ENCODE measurements around the gene GOLGA6L7. TPM values are rescaled to one million over a fixed set of nuclear protein-coding genes. Genes with fewer than 3 reads are reported as not detected.
A peak's percentile ranks its signal among the peaks of the same experiment; 100 is the strongest.
"Not testable (repeated sequence)": the region's sequence is repeated elsewhere in the genome, so short reads cannot be mapped to it uniquely, and the experiment has no call there.

GOLGA6L7 gene
- total and polyA plus RNA-seq, 11 donors: not detected

GRCh38 chr15:28861031-28861534 lies 12.6 kb upstream of the GOLGA6L7 start:
- TF ChIP-seq CTCF (IDR thresholded peaks at IDR 0.05): no peak
- TF ChIP-seq POLR2A (IDR thresholded peaks at IDR 0.05): no peak
- intact Hi-C loops (cut with DNase I): no loop called here
- H3K27ac ChIP-seq: no peak overlapping the region
- H3K9me3 ChIP-seq: no peaks in the 10 kb centered on the region
- no peak overlapping the region for H3K4me3 ChIP-seq
- WGBS, 4 donors: 72 to 83% (median 80%) methylated on average over 15 to 16 of the region's 16 CpGs
- H3K4me1 ChIP-seq: no peaks in the 10 kb centered on the region
- peak in 1 of 5 donors; percentile 36 for DNase-seq
- peak in 3 of 4 donors; percentile 20 to 81 (median 63) for ATAC-seq
- H3K27me3 ChIP-seq: no peaks in the 10 kb centered on the region
- no peaks in the 10 kb centered on the region for H3K36me3 ChIP-seq

GRCh38 chr15:28854578-28854977 lies 6.1 kb upstream of the GOLGA6L7 start:
- H3K9me3 ChIP-seq; ATAC-seq; H3K36me3 ChIP-seq; H3K4me1 ChIP-seq; intact Hi-C loops (cut with DNase I); H3K27ac ChIP-seq; H3K4me3 ChIP-seq; H3K27me3 ChIP-seq; DNase-seq: not testable (repeated sequence)
- WGBS, 4 donors: 56 to 75% (median 70%) methylated on average over 2 of the region's 2 CpGs

- DNase-seq; H3K4me3 ChIP-seq; H3K27me3 ChIP-seq; H3K36me3 ChIP-seq; ATAC-seq; H3K27ac ChIP-seq; intact Hi-C loops (cut with DNase I); H3K9me3 ChIP-seq; H3K4me1 ChIP-seq: not testable (repeated sequence)
- 58 to 67% (median 64%) methylated on average over 5 of the region's 5 CpGs for WGBS, 4 donors
Observed at GRCh38 chr15:28853654-28854053, 5.2 kb upstream of the GOLGA6L7 start.

- intact Hi-C loops (cut with DNase I); H3K27me3 ChIP-seq; ATAC-seq; DNase-seq; H3K27ac ChIP-seq; H3K4me3 ChIP-seq; H3K36me3 ChIP-seq; H3K9me3 ChIP-seq; H3K4me1 ChIP-seq: not testable (repeated sequence)
- WGBS, 4 donors: 94 to 97% (median 96%) methylated on average over 5 to 31 of the region's 31 CpGs
Observed at GRCh38 chr15:28849766-28850165, 1.3 kb upstream of the GOLGA6L7 start.

- intact Hi-C loops (cut with DNase I); H3K27me3 ChIP-seq; ATAC-seq; H3K27ac ChIP-seq; H3K9me3 ChIP-seq; H3K36me3 ChIP-seq; DNase-seq; H3K4me1 ChIP-seq; H3K4me3 ChIP-seq: not testable (repeated sequence)
- 94 to 98% (median 96%) methylated on average over 2 to 13 of the region's 17 CpGs for WGBS, 4 donors
Observed at GRCh38 chr15:28849271-28849670, 827 bp upstream of the GOLGA6L7 start.

GRCh38 chr15:28847959-28848358 lies 485 bp downstream of the GOLGA6L7 start:
- H3K27ac ChIP-seq; DNase-seq; H3K9me3 ChIP-seq; intact Hi-C loops (cut with DNase I); H3K4me1 ChIP-seq; H3K27me3 ChIP-seq; H3K4me3 ChIP-seq; H3K36me3 ChIP-seq: not testable (repeated sequence)
- peak in 1 of 4 donors; percentile 58 for ATAC-seq
- WGBS, 4 donors: 77 to 100% (median 95%) methylated on average over 6 to 9 of the region's 9 CpGs

- DNase-seq; H3K4me1 ChIP-seq; H3K4me3 ChIP-seq; H3K9me3 ChIP-seq; ATAC-seq; H3K36me3 ChIP-seq; H3K27ac ChIP-seq; H3K27me3 ChIP-seq; intact Hi-C loops (cut with DNase I): not testable (repeated sequence)
- 70 to 78% (median 72%) methylated on average over 1 to 5 of the region's 5 CpGs for WGBS, 4 donors
Observed at GRCh38 chr15:28847247-28847646, 1.2 kb downstream of the GOLGA6L7 start.

- H3K4me1 ChIP-seq; H3K36me3 ChIP-seq; intact Hi-C loops (cut with DNase I); H3K4me3 ChIP-seq; H3K27ac ChIP-seq; H3K9me3 ChIP-seq; DNase-seq; ATAC-seq; H3K27me3 ChIP-seq: not testable (repeated sequence)
- WGBS, 4 donors: 71 to 87% (median 75%) methylated on average over 8 to 13 of the region's 14 CpGs
Observed at GRCh38 chr15:28844147-28844546, 4.3 kb downstream of the GOLGA6L7 start.

GRCh38 chr15:28843520-28843919 lies 4.9 kb downstream of the GOLGA6L7 start:
- H3K4me3 ChIP-seq; H3K27me3 ChIP-seq; DNase-seq; H3K27ac ChIP-seq; H3K36me3 ChIP-seq; intact Hi-C loops (cut with DNase I); ATAC-seq; H3K4me1 ChIP-seq; H3K9me3 ChIP-seq: not testable (repeated sequence)
- WGBS, 4 donors: 95 to 97% (median 95%) methylated on average over 12 of the region's 12 CpGs

GRCh38 chr15:28842210-28842609 lies 6.2 kb downstream of the GOLGA6L7 start:
- WGBS, 4 donors: 68 to 78% (median 74%) methylated on average over 11 of the region's 11 CpGs
- ATAC-seq; H3K4me3 ChIP-seq; H3K27ac ChIP-seq; H3K36me3 ChIP-seq; intact Hi-C loops (cut with DNase I); DNase-seq; H3K27me3 ChIP-seq; H3K4me1 ChIP-seq; H3K9me3 ChIP-seq: not testable (repeated sequence)

- DNase-seq; H3K4me1 ChIP-seq; intact Hi-C loops (cut with DNase I); H3K9me3 ChIP-seq; H3K27ac ChIP-seq; H3K36me3 ChIP-seq; ATAC-seq; H3K4me3 ChIP-seq; H3K27me3 ChIP-seq: not testable (repeated sequence)
- WGBS, 4 donors: 60 to 87% (median 81%) methylated on average over 1 to 8 of the region's 9 CpGs
Observed at GRCh38 chr15:28840285-28840684, 8.2 kb downstream of the GOLGA6L7 start.

Measured in heart left ventricle (tissue), 16 donors.